ENCODE results near the gene ARGLU1.

DNA sequence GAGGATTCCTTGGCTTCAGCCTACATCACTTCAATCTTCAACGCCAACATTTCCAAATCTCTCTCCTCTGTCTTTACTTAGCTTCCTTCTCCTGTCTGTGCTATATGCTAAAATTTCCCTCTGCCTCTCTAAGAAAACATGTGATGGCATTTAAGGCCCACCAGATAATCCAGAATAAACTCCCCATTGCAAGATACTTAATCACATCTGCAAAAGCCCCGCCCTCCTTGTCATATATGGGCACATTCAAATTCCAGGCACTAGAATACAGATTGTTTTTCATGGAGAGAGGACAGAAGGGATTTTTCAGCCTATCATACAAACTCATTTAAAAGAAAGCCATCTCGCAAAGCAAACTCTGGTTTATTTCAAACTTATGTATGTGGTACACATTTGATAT is 16.2 kb downstream of the ARGLU1 start:
- TF ChIP-seq, protein P1, sequence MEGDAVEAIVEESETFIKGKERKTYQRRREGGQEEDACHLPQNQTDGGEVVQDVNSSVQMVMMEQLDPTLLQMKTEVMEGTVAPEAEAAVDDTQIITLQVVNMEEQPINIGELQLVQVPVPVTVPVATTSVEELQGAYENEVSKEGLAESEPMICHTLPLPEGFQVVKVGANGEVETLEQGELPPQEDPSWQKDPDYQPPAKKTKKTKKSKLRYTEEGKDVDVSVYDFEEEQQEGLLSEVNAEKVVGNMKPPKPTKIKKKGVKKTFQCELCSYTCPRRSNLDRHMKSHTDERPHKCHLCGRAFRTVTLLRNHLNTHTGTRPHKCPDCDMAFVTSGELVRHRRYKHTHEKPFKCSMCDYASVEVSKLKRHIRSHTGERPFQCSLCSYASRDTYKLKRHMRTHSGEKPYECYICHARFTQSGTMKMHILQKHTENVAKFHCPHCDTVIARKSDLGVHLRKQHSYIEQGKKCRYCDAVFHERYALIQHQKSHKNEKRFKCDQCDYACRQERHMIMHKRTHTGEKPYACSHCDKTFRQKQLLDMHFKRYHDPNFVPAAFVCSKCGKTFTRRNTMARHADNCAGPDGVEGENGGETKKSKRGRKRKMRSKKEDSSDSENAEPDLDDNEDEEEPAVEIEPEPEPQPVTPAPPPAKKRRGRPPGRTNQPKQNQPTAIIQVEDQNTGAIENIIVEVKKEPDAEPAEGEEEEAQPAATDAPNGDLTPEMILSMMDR (IDR thresholded peaks at IDR 0.05) = no peak
- TF ChIP-seq POLR2A (IDR thresholded peaks at IDR 0.05) = no peak
